Osteocyte (in vitro differentiated cells): Measurements from ENCODE around the gene NDST1. TPM values are rescaled to one million over a fixed set of nuclear protein-coding genes. Genes with fewer than 3 reads are reported as not detected.
A peak's percentile ranks its signal among the peaks of the same experiment; 100 is the strongest.

Source experiments
- DNase-seq: peaks from one replicate; pipeline ENCODE4 v3.0.0; 2021; ENCODE audit warnings: mixed read lengths; ENCODE audit not compliant: unreplicated experiment; ENCODE audit errors: extremely low spot score
- H3K27ac Mint-ChIP-seq: one replicate; pipeline ENCODE4 v1.8.0; 2021; ENCODE audit warnings: mild to moderate bottlenecking, mixed read lengths; ENCODE audit not compliant: unreplicated experiment
- H3K27me3 Mint-ChIP-seq: one replicate; pipeline ENCODE4 v1.8.0; 2021; ENCODE audit warnings: mixed read lengths; ENCODE audit not compliant: unreplicated experiment
- H3K36me3 Mint-ChIP-seq: one replicate; pipeline ENCODE4 v1.8.0; 2021; ENCODE audit warnings: mixed read lengths; ENCODE audit not compliant: unreplicated experiment
- H3K4me1 Mint-ChIP-seq: one replicate; pipeline ENCODE4 v1.8.0; 2021; ENCODE audit warnings: mixed read lengths; ENCODE audit not compliant: unreplicated experiment
- H3K4me3 Mint-ChIP-seq: one replicate; pipeline ENCODE4 v1.8.0; 2021; ENCODE audit warnings: mild to moderate bottlenecking, moderate library complexity, mixed read lengths; ENCODE audit not compliant: unreplicated experiment
- H3K9me3 Mint-ChIP-seq: one replicate; pipeline ENCODE4 v1.8.0; 2021; ENCODE audit warnings: mixed read lengths; ENCODE audit not compliant: unreplicated experiment
- total RNA-seq: library from RNA; stranded (reverse); gene quantifications from 2 replicates; pipeline ENCODE4 v1.2.1, GENCODE V29; 2021
- TF ChIP-seq, protein P1 (sequence below): fragments of 200-600 bp; sonication (generic); IDR thresholded peaks from 2 replicates; pipeline ENCODE4 v1.5.0; 2021; ENCODE audit warnings: antibody characterized with exemption, mild to moderate bottlenecking, moderate library complexity

Gene NDST1
- total RNA-seq, 1 donor from 2014 or later, result 110 TPM

DNA sequence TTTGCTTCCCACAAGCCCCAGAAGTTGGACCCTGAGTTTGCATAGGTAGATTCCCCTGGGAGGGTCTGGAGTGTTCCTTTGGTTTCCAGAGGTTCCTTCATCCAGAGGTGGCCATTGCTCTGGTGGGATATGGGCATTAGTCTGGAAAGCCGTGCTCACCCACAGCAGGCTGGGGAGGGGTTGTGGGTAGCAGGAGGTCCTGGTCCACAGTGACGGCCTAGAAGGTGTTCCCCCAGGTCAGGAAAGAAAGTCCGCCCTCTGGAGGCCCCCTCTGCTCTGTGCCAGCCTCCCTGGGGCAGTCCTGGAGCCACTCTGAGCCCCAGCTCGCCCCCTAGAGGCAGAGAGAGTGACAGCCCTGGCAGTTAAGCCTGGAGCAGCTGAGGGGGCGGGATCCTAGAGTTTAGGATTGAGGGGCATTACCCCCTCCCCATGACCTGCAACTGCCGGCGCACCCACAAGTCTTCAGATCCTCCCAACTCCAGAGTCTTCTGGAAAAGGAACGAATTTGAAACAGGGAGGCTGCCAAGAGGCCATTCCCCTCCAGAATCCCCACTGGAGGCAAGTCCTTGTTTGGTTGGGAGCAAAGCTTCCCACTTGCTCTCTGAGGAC is 36.8 kb downstream of the NDST1 start:
- no peaks in the 10 kb centered on the region for H3K9me3 Mint-ChIP-seq
- no peak overlapping the region for H3K27ac Mint-ChIP-seq
- TF ChIP-seq, protein P1, sequence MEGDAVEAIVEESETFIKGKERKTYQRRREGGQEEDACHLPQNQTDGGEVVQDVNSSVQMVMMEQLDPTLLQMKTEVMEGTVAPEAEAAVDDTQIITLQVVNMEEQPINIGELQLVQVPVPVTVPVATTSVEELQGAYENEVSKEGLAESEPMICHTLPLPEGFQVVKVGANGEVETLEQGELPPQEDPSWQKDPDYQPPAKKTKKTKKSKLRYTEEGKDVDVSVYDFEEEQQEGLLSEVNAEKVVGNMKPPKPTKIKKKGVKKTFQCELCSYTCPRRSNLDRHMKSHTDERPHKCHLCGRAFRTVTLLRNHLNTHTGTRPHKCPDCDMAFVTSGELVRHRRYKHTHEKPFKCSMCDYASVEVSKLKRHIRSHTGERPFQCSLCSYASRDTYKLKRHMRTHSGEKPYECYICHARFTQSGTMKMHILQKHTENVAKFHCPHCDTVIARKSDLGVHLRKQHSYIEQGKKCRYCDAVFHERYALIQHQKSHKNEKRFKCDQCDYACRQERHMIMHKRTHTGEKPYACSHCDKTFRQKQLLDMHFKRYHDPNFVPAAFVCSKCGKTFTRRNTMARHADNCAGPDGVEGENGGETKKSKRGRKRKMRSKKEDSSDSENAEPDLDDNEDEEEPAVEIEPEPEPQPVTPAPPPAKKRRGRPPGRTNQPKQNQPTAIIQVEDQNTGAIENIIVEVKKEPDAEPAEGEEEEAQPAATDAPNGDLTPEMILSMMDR, result peak; percentile 72
- no peak overlapping the region for H3K4me3 Mint-ChIP-seq
- peaks cover 36% of the 10 kb centered on the region for H3K36me3 Mint-ChIP-seq
- H3K4me1 Mint-ChIP-seq, result peaks cover 28% of the 10 kb centered on the region
- no peak for DNase-seq
- H3K27me3 Mint-ChIP-seq, result no peaks in the 10 kb centered on the region

DNA sequence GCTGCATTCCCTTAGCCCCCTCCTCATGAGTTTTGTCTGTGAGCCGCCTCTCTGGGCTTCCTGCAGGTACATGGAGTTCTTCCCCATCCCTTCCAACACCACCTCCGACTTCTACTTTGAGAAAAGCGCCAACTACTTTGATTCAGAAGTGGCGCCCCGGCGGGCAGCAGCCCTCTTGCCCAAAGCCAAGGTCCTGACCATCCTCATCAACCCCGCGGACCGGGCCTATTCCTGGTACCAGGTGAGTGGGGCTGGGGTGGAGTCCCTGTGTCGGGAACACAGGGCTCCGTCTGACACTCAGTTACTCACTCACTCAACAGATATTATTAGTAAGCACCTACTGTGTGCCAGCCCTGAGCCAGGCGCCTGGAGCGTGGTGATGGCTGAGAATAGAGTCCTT is 37.3 kb downstream of the NDST1 start:
- TF ChIP-seq, protein P1, result no peak
- no peaks in the 10 kb centered on the region for H3K9me3 Mint-ChIP-seq
- H3K27ac Mint-ChIP-seq, result peak overlapping the region; percentile 70
- H3K4me3 Mint-ChIP-seq, result no peak overlapping the region
- H3K36me3 Mint-ChIP-seq, result peaks cover 31% of the 10 kb centered on the region
- DNase-seq, result no peak
- peaks cover 23% of the 10 kb centered on the region for H3K4me1 Mint-ChIP-seq
- no peaks in the 10 kb centered on the region for H3K27me3 Mint-ChIP-seq

DNA sequence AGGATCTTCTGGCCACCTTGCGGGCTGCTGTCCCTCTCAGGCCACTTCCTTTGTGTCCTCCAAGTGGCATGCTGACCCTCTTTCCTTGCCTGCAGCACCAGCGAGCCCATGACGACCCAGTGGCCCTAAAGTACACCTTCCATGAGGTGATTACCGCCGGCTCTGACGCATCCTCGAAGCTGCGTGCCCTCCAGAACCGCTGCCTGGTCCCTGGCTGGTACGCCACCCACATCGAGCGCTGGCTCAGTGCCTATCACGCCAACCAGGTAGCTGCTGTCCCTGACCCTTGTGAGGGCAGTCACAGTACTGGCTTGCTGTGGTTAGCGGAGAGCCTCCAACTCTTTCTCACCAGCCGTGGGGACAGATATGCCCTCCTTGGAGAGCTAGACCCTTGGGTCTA is 40.2 kb downstream of the NDST1 start:
- no peaks in the 10 kb centered on the region for H3K9me3 Mint-ChIP-seq
- H3K36me3 Mint-ChIP-seq, result peaks cover 34% of the 10 kb centered on the region
- no peak overlapping the region for H3K27ac Mint-ChIP-seq
- no peak overlapping the region for H3K4me3 Mint-ChIP-seq
- H3K4me1 Mint-ChIP-seq, result peaks cover 6% of the 10 kb centered on the region
- no peak for DNase-seq
- H3K27me3 Mint-ChIP-seq, result no peaks in the 10 kb centered on the region
- TF ChIP-seq, protein P1, result no peak

DNA sequence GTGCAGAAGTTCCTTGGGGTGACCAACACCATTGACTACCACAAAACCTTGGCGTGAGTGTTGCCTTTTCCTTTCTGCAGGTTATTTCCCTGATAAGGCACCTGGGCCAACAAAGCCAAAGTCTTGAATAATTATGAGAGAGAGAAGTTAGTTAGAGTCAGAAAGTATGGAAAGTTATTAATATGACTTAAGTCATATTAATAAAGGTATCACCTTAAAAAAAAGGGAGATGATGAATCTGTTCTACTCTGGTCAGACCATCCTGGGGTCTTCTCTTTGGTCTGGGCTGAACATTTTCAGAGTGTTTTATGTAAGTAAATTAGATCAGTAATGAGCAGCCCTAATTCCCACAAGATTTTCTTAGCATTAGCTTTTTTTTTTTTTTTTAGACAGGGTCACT is 41.8 kb downstream of the NDST1 start:
- H3K27me3 Mint-ChIP-seq, result no peaks in the 10 kb centered on the region
- no peak overlapping the region for H3K4me3 Mint-ChIP-seq
- H3K27ac Mint-ChIP-seq, result no peak overlapping the region
- peaks cover 6% of the 10 kb centered on the region for H3K4me1 Mint-ChIP-seq
- peaks cover 29% of the 10 kb centered on the region for H3K36me3 Mint-ChIP-seq
- H3K9me3 Mint-ChIP-seq, result no peaks in the 10 kb centered on the region
- TF ChIP-seq, protein P1, result no peak
- no peak for DNase-seq

DNA sequence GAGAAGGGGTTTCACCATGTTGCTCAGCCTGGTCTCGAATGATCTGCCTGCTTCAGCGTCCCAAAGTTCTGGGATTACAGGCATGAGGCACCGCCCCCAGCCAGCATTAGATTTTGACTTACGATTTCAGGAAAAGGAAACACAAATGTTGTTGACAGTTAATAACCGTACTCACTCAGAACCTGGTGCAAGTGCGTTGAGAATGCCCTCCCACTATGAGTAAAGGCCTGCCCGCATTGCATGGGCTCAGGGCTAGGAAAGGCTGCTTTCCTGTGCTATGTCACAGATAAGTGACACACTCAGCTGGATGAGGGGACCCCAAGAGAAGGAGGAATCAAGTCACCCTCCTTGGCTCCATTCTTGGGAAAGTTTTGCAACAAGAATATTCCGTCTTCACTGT is 42.4 kb downstream of the NDST1 start:
- no peak overlapping the region for H3K4me3 Mint-ChIP-seq
- H3K27ac Mint-ChIP-seq, result no peak overlapping the region
- no peak for DNase-seq
- TF ChIP-seq, protein P1, result no peak
- H3K36me3 Mint-ChIP-seq, result peaks cover 26% of the 10 kb centered on the region
- peaks cover 6% of the 10 kb centered on the region for H3K4me1 Mint-ChIP-seq
- H3K27me3 Mint-ChIP-seq, result no peaks in the 10 kb centered on the region
- H3K9me3 Mint-ChIP-seq, result no peaks in the 10 kb centered on the region
